GM19395 (cell line): Measurements from ENCODE around the gene CDC34.

Experiments
- ATAC-seq: cut with Tn5 transposase; IDR thresholded peaks from one replicate; pipeline ENCODE4 v1.9.1; 2021; ENCODE audit warnings: mild to moderate bottlenecking, moderate library complexity; ENCODE audit not compliant: unreplicated experiment

Gene CDC34

GRCh38 chr19:531753-532560 lies at the start of gene CDC34:
Gene CDC34 (plus strand): TSS chr19:531760. CDS start chr19:531932, 172 bp downstream.
- ATAC-seq: peak; percentile 36

GRCh38 chr19:482186-483041 lies 49.1 kb upstream of the CDC34 start:
- no peak for ATAC-seq

GRCh38 chr19:483332-484072 lies 48.1 kb upstream of the CDC34 start:
- ATAC-seq: no peak

GRCh38 chr19:484494-484893 lies 47.1 kb upstream of the CDC34 start:
- ATAC-seq: no peak

- ATAC-seq: no peak
These were observed 46.5 kb upstream of the CDC34 start for GRCh38 chr19:485077-485476.

- no peak for ATAC-seq
These were observed 45.9 kb upstream of the CDC34 start for GRCh38 chr19:485583-486236.

GRCh38 chr19:488505-489417 lies 42.8 kb upstream of the CDC34 start:
- ATAC-seq: peak; percentile 65

GRCh38 chr19:489418-490196 lies 42.0 kb upstream of the CDC34 start:
- peak; percentile 9 for ATAC-seq

- no peak for ATAC-seq
These were observed 40.3 kb upstream of the CDC34 start for GRCh38 chr19:491146-491741.

- ATAC-seq: no peak
These were observed 39.4 kb upstream of the CDC34 start for GRCh38 chr19:492091-492531.

- ATAC-seq: no peak
These were observed 38.0 kb upstream of the CDC34 start for GRCh38 chr19:493391-494170.

GRCh38 chr19:494171-495080 lies 37.1 kb upstream of the CDC34 start:
- no peak for ATAC-seq

GRCh38 chr19:495081-495401 lies 36.5 kb upstream of the CDC34 start:
- no peak for ATAC-seq

- no peak for ATAC-seq
These were observed 36.0 kb upstream of the CDC34 start for GRCh38 chr19:495402-496111.

GRCh38 chr19:496112-496665 lies 35.4 kb upstream of the CDC34 start, which contains the start of gene MADCAM1:
Gene MADCAM1 (plus strand): TSS chr19:496486. CDS start chr19:496500, 14 bp downstream.
- no peak for ATAC-seq

GRCh38 chr19:496986-497385 lies 34.6 kb upstream of the CDC34 start:
- ATAC-seq: no peak
